SU-DHL-6 (cell line): ENCODE results near the gene HMGCR.

Source experiments
- H2AFZ ChIP-seq: fragments of 200-600 bp; sonication (generic); 2 replicates; pipeline ENCODE4 v1.6.1; 2014; ENCODE audit warnings: low read depth, mild to moderate bottlenecking, moderate library complexity, mixed read lengths, antibody characterized with exemption, low read length; ENCODE audit not compliant: severe bottlenecking
- H3F3A ChIP-seq: fragments of 200-600 bp; shearing (Covaris generic); 2 replicates; pipeline ENCODE4 v1.6.0; 2016; ENCODE audit warnings: antibody characterized with exemption, mild to moderate bottlenecking; ENCODE audit not compliant: insufficient read depth
- H3K27ac ChIP-seq: fragments of 200-600 bp; sonication (generic); 2 replicates; pipeline ENCODE4 v1.5.1; 2016; ENCODE audit warnings: low read depth, mild to moderate bottlenecking, low read length, moderate library complexity, mixed read lengths
- H3K27me3 ChIP-seq: fragments of 200-600 bp; sonication (generic), shearing (Covaris generic); 2 replicates; pipeline ENCODE4 v1.6.0; 2014; ENCODE audit warnings: mild to moderate bottlenecking, low read length
- H3K36me3 ChIP-seq: fragments of 200-600 bp; sonication (generic); 2 replicates; pipeline ENCODE4 v1.6.1; 2014; ENCODE audit warnings: mild to moderate bottlenecking, low read length, mixed read lengths
- H3K4me2 ChIP-seq: fragments of 300-600, 200-600 bp; shearing (Covaris generic), sonication (generic); 2 replicates; pipeline ENCODE4 v1.6.0; 2014; ENCODE audit warnings: low read length, low read depth, mild to moderate bottlenecking; ENCODE audit not compliant: poor library complexity, severe bottlenecking
- H3K4me3 ChIP-seq: fragments of 200-600 bp; sonication (generic); 2 replicates; pipeline ENCODE4 v1.5.1; 2014; ENCODE audit warnings: antibody characterized with exemption, low read length, mild to moderate bottlenecking, mixed read lengths; ENCODE audit not compliant: insufficient read depth, poor library complexity, severe bottlenecking
- H3K79me2 ChIP-seq: fragments of 200-600 bp; sonication (generic); 2 replicates; pipeline ENCODE4 v1.6.1; 2014; ENCODE audit warnings: mild to moderate bottlenecking, low read length, moderate library complexity; ENCODE audit not compliant: insufficient read depth
- H3K9ac ChIP-seq: fragments of 200-600 bp; sonication (generic); 2 replicates; pipeline ENCODE4 v1.7.0; 2014; ENCODE audit warnings: mild to moderate bottlenecking, low read length
- H3K9me2 ChIP-seq: fragments of 200-600 bp; sonication (generic); replicated peaks from 2 replicates; pipeline ENCODE4 v1.6.1; 2014; ENCODE audit warnings: low read length; ENCODE audit not compliant: insufficient read depth
- H3K9me3 ChIP-seq: fragments of 200-600 bp; sonication (generic); 2 replicates; pipeline ENCODE4 v1.6.1; 2014; ENCODE audit warnings: low read length, mixed read lengths; ENCODE audit not compliant: insufficient read depth
- H4K20me1 ChIP-seq: fragments of 200-600 bp; sonication (generic); 2 replicates; pipeline ENCODE4 v1.6.1; 2014; ENCODE audit warnings: low read depth, mild to moderate bottlenecking, antibody characterized with exemption, low read length, moderate library complexity, mixed read lengths
- EZH2phosphoT487 ChIP-seq: fragments of 200-600 bp; sonication (generic), shearing (Covaris generic); conservative IDR thresholded peaks from 2 replicates; pipeline ENCODE4 v1.6.1; 2018; ENCODE audit warnings: mild to moderate bottlenecking, antibody characterized with exemption, low read length, moderate library complexity, mixed read lengths
- TF ChIP-seq, protein P1 (sequence below): fragments of 200-600 bp; sonication (generic); IDR thresholded peaks from one replicate; pipeline ENCODE4 v1.5.1; 2017; ENCODE audit warnings: antibody characterized with exemption, mild to moderate bottlenecking, low read length, moderate library complexity; ENCODE audit not compliant: insufficient read depth, poor library complexity, severe bottlenecking

Gene HMGCR

GRCh38 chr5:75338408-75338807, 1.4 kb downstream of the HMGCR start:
- Histone ChIP-seq H3K4me3 (peak overlapping the region; percentile 97), H3K36me3 (peaks cover 21% of the 10 kb centered on the region; the same call in 1 of the 2 replicates), H3K4me2 (peak overlapping the region; percentile 79), H3K27me3 (no peaks in the 10 kb centered on the region), H3K9me2 (no peaks in the 10 kb centered on the region), H2AFZ (no peak overlapping the region), H3K9ac (peak overlapping the region; percentile 99), H3F3A (no peaks in the 10 kb centered on the region), H3K9me3 (no peaks in the 10 kb centered on the region), H4K20me1 (peaks cover 49% of the 10 kb centered on the region), H3K27ac (peak overlapping the region; percentile 77; the same call in 1 of the 2 replicates), H3K79me2 (peaks cover 63% of the 10 kb centered on the region)
- TF ChIP-seq, protein P1, sequence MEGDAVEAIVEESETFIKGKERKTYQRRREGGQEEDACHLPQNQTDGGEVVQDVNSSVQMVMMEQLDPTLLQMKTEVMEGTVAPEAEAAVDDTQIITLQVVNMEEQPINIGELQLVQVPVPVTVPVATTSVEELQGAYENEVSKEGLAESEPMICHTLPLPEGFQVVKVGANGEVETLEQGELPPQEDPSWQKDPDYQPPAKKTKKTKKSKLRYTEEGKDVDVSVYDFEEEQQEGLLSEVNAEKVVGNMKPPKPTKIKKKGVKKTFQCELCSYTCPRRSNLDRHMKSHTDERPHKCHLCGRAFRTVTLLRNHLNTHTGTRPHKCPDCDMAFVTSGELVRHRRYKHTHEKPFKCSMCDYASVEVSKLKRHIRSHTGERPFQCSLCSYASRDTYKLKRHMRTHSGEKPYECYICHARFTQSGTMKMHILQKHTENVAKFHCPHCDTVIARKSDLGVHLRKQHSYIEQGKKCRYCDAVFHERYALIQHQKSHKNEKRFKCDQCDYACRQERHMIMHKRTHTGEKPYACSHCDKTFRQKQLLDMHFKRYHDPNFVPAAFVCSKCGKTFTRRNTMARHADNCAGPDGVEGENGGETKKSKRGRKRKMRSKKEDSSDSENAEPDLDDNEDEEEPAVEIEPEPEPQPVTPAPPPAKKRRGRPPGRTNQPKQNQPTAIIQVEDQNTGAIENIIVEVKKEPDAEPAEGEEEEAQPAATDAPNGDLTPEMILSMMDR: no peak
- no peak for TF ChIP-seq EZH2phosphoT487

- Histone ChIP-seq H3K9ac (no peak overlapping the region), H3K4me2 (peak overlapping the region; percentile 46), H3K9me3 (no peaks in the 10 kb centered on the region), H3K27me3 (no peaks in the 10 kb centered on the region), H2AFZ (no peak overlapping the region), H3F3A (no peaks in the 10 kb centered on the region; the same call in 1 of the 2 replicates), H3K27ac (no peak overlapping the region), H3K4me3 (no peak overlapping the region), H4K20me1 (peaks cover 59% of the 10 kb centered on the region), H3K79me2 (peaks cover 77% of the 10 kb centered on the region), H3K36me3 (peaks cover 43% of the 10 kb centered on the region), H3K9me2 (no peaks in the 10 kb centered on the region)
- TF ChIP-seq EZH2phosphoT487: no peak
- TF ChIP-seq, protein P1: no peak
These were observed 3.9 kb downstream of the HMGCR start for GRCh38 chr5:75340714-75341478.

- H3K27me3 ChIP-seq: no peaks in the 10 kb centered on the region
- no peak overlapping the region for H2AFZ ChIP-seq
- H3K4me2 ChIP-seq: peak overlapping the region; percentile 18
- H3K27ac ChIP-seq: no peak overlapping the region
- peaks cover 59% of the 10 kb centered on the region for H4K20me1 ChIP-seq
- H3K9me2 ChIP-seq: no peaks in the 10 kb centered on the region
- H3F3A ChIP-seq: no peaks in the 10 kb centered on the region; the same call in 1 of the 2 replicates
- no peak overlapping the region for H3K9ac ChIP-seq
- H3K36me3 ChIP-seq: peaks cover 53% of the 10 kb centered on the region
- no peaks in the 10 kb centered on the region for H3K9me3 ChIP-seq
- peaks cover 77% of the 10 kb centered on the region for H3K79me2 ChIP-seq
- TF ChIP-seq EZH2phosphoT487: no peak
- TF ChIP-seq, protein P1: no peak
- no peak overlapping the region for H3K4me3 ChIP-seq
These were observed 4.9 kb downstream of the HMGCR start for GRCh38 chr5:75341934-75342333.
